PC-3 (cell line): ENCODE results near the gene ARL6IP4.

ENCODE experiments used
- CTCF ChIP-seq: fragments of 300-600 bp; sonication (generic); conservative IDR thresholded peaks from 2 replicates; pipeline ENCODE4 v1.5.1; 2017; ENCODE audit warnings: antibody characterized with exemption, low read depth, mild to moderate bottlenecking, low read length
- EZH2 ChIP-seq: fragments of 300-600 bp; sonication (generic); IDR thresholded peaks from one replicate; pipeline ENCODE4 v1.6.1; 2017; ENCODE audit warnings: antibody characterized with exemption, mild to moderate bottlenecking, low read length; ENCODE audit not compliant: unreplicated experiment
- EZH2phosphoT487 ChIP-seq: fragments of 300-600 bp; sonication (generic); IDR thresholded peaks from 2 replicates; pipeline ENCODE4 v1.6.1; 2018; ENCODE audit warnings: mild to moderate bottlenecking, antibody characterized with exemption, low read length, borderline replicate concordance

- TF ChIP-seq CTCF (no peak), EZH2 (no peak), EZH2phosphoT487 (no peak)
Observed at GRCh38 chr12:122934722-122935121, 45.8 kb upstream of the ARL6IP4 start.
